Panc1 (cell line): ENCODE data around the gene SHKBP1. TPM values are rescaled to one million over a fixed set of nuclear protein-coding genes. Genes with fewer than 3 reads are reported as not detected.

Source experiments
- ATAC-seq: fragments of 200-7000 bp; cut with Tn5 transposase; 2 replicates; pipeline ENCODE4 v1.9.1; 2020; ENCODE audit warnings: mild to moderate bottlenecking, moderate library complexity
- BruUV-seq: library from RNA; stranded (reverse); fragments of 400-500 nt; replicated peaks from 2 replicates; lab custom pipeline; 2021; lab: Mats Ljungman, UMichigan
- CTCF ChIA-PET: fragments of 300-600 bp; sonication (Branson Sonifier 250); formaldehyde crosslinking; loops from one replicate; lab custom pipeline; 2022; ENCODE audit warnings: antibody characterized with exemption; lab: Charles Lee
- POLR2A ChIA-PET: fragments of 300-600 bp; sonication (Branson Sonifier 250); formaldehyde crosslinking; loops from one replicate; lab custom pipeline; 2022; ENCODE audit warnings: antibody characterized with exemption; lab: Charles Lee
- DNase-seq: peaks from one replicate; pipeline ENCODE4 v3.0.0-alpha.2; 2010; ENCODE audit warnings: low read depth, low spot score
- H3K27ac ChIP-seq: 2 replicates; pipeline ENCODE4 v1.5.1; 2011; ENCODE audit warnings: mild to moderate bottlenecking, low read length, inconsistent platforms
- H3K27me3 ChIP-seq: fragments of 200-500 bp; sonication (Bioruptor generic); 2 replicates; pipeline ENCODE4 v1.6.0; 2014; ENCODE audit warnings: low read length, inconsistent platforms; ENCODE audit not compliant: control insufficient read depth, insufficient read depth
- H3K36me3 ChIP-seq: fragments of 200-500 bp; sonication (Bioruptor generic); 2 replicates; pipeline ENCODE4 v1.5.1; 2014; ENCODE audit warnings: inconsistent platforms, mild to moderate bottlenecking, low read length, moderate library complexity; ENCODE audit not compliant: control insufficient read depth, insufficient read depth
- H3K4me1 ChIP-seq: 2 replicates; pipeline ENCODE4 v1.5.1; 2011; ENCODE audit warnings: inconsistent platforms, mild to moderate bottlenecking, low read length, moderate library complexity; ENCODE audit not compliant: control insufficient read depth, insufficient read depth
- H3K4me3 ChIP-seq, 2 experiments: 2 replicates each; pipeline ENCODE4 v1.5.1; 2011 to 2012; ENCODE audit warnings: low read depth in 2 of 2, low read length in 2 of 2, mild to moderate bottlenecking in 2 of 2, inconsistent platforms in 1 of 2, moderate library complexity in 1 of 2
- H3K9me3 ChIP-seq: fragments of 200-500 bp; sonication (Bioruptor generic); 2 replicates; pipeline ENCODE4 v1.5.1; 2014; ENCODE audit warnings: low read depth, mild to moderate bottlenecking, inconsistent platforms, low read length, moderate library complexity; ENCODE audit not compliant: control insufficient read depth, insufficient read depth
- POLR2AphosphoS5 ChIP-seq: IDR thresholded peaks from 2 replicates; pipeline ENCODE4 v1.6.1; 2012; ENCODE audit warnings: mild to moderate bottlenecking, low read depth, low read length, moderate library complexity
- SIN3A ChIP-seq: IDR thresholded peaks from 2 replicates; pipeline ENCODE4 v1.6.1; 2012; ENCODE audit warnings: low read depth, mild to moderate bottlenecking, low read length, moderate library complexity, borderline replicate concordance; ENCODE audit not compliant: insufficient read depth
- TCF7L2 ChIP-seq: IDR thresholded peaks from 2 replicates; pipeline ENCODE4 v1.6.1; 2011; ENCODE audit warnings: mild to moderate bottlenecking, low read depth, low read length, inconsistent platforms
- in situ Hi-C: cut with HindIII; loops from 2 replicates; pipeline ENCODE4 v1.10.0; 2016; ENCODE audit warnings: low sequenced_read_pairs, low pct_unique_long_range_greater_than_20kb
- intact Hi-C: fragments of 100-400 bp; cut with micrococcal nuclease; formaldehyde crosslinking; loops from one replicate; pipeline ENCODE4 v1.10.0; 2022; ENCODE audit not compliant: unreplicated experiment
- total RNA-seq: library from RNA; stranded (reverse); gene quantifications from one replicate; pipeline ENCODE4 v1.2.1, GENCODE V29; 2021; ENCODE audit not compliant: unreplicated experiment
- TF ChIP-seq, protein P1 (sequence below), 2 experiments: IDR thresholded peaks; 2 replicates each; pipeline ENCODE4 v1.6.1; 2011 to 2012; ENCODE audit warnings: low read depth in 2 of 2, control low read depth in 1 of 2, low read length in 1 of 2, mild to moderate bottlenecking in 1 of 2, moderate library complexity in 1 of 2; ENCODE audit not compliant: insufficient read depth in 1 of 2
- TF ChIP-seq, protein P2 (sequence below): fragments of 450-650 bp; IDR thresholded peaks from 2 replicates; pipeline ENCODE4 v1.5.1; 2017; ENCODE audit warnings: mild to moderate bottlenecking

The SHKBP1 gene
- total RNA-seq, 1 experiment from 2014 or later: 55.9 TPM

GRCh38 chr19:40533508-40533907 is 43.2 kb upstream of the SHKBP1 start:
- Histone ChIP-seq H3K36me3 (no peaks in the 10 kb centered on the region), H3K27me3 (no peaks in the 10 kb centered on the region), H3K4me3 (no peak overlapping the region), H3K9me3 (no peaks in the 10 kb centered on the region), H3K27ac (no peak overlapping the region), H3K4me1 (peaks cover 8% of the 10 kb centered on the region)
- TF ChIP-seq, protein P1, sequence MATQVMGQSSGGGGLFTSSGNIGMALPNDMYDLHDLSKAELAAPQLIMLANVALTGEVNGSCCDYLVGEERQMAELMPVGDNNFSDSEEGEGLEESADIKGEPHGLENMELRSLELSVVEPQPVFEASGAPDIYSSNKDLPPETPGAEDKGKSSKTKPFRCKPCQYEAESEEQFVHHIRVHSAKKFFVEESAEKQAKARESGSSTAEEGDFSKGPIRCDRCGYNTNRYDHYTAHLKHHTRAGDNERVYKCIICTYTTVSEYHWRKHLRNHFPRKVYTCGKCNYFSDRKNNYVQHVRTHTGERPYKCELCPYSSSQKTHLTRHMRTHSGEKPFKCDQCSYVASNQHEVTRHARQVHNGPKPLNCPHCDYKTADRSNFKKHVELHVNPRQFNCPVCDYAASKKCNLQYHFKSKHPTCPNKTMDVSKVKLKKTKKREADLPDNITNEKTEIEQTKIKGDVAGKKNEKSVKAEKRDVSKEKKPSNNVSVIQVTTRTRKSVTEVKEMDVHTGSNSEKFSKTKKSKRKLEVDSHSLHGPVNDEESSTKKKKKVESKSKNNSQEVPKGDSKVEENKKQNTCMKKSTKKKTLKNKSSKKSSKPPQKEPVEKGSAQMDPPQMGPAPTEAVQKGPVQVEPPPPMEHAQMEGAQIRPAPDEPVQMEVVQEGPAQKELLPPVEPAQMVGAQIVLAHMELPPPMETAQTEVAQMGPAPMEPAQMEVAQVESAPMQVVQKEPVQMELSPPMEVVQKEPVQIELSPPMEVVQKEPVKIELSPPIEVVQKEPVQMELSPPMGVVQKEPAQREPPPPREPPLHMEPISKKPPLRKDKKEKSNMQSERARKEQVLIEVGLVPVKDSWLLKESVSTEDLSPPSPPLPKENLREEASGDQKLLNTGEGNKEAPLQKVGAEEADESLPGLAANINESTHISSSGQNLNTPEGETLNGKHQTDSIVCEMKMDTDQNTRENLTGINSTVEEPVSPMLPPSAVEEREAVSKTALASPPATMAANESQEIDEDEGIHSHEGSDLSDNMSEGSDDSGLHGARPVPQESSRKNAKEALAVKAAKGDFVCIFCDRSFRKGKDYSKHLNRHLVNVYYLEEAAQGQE (IDR thresholded peaks at IDR 0.05; ENCODE audit: insufficient read depth in 1 of 2, low read depth in 2 of 2, low read length in 1 of 2): no peak
- TF ChIP-seq, protein P2, sequence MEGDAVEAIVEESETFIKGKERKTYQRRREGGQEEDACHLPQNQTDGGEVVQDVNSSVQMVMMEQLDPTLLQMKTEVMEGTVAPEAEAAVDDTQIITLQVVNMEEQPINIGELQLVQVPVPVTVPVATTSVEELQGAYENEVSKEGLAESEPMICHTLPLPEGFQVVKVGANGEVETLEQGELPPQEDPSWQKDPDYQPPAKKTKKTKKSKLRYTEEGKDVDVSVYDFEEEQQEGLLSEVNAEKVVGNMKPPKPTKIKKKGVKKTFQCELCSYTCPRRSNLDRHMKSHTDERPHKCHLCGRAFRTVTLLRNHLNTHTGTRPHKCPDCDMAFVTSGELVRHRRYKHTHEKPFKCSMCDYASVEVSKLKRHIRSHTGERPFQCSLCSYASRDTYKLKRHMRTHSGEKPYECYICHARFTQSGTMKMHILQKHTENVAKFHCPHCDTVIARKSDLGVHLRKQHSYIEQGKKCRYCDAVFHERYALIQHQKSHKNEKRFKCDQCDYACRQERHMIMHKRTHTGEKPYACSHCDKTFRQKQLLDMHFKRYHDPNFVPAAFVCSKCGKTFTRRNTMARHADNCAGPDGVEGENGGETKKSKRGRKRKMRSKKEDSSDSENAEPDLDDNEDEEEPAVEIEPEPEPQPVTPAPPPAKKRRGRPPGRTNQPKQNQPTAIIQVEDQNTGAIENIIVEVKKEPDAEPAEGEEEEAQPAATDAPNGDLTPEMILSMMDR: peak; percentile 49
- in situ Hi-C loops: no loop called here
- intact Hi-C loops: no loop called here
- no peak for ATAC-seq
- BruUV-seq: no TSS peak
- no peak for DNase-seq
- POLR2A ChIA-PET: no interaction called here
- CTCF ChIA-PET: interaction anchor here (2.0 kb wide), 1 partner anchor 9 kb away, joined by 5 read pairs; no protein-coding TSS in a partner anchor

DNA sequence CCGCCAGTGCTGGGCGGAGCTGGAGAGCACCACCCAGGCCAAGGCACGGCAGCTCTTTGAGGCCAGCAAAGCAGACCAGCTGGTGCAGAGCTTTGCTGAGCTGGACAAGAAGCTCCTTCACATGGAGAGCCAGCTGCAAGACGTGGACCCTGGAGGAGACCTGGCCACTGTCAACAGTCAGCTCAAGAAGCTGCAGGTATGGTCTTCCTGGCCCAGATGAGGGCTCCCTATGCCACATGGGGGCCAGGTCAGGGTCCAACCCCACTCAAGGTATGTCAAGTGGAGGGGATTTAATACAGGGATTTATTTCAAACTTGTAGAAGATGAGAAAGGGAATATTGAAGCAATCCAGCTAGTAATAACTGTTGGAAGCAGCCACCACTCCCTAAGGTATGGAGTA is 42.5 kb upstream of the SHKBP1 start:
- intact Hi-C loops: no loop called here
- no peaks in the 10 kb centered on the region for H3K27me3 ChIP-seq
- POLR2A ChIA-PET: no interaction called here
- no peak overlapping the region for H3K27ac ChIP-seq
- H3K9me3 ChIP-seq: no peaks in the 10 kb centered on the region
- ATAC-seq (no peak), DNase-seq (no peak)
- no TSS peak for BruUV-seq
- H3K36me3 ChIP-seq: no peaks in the 10 kb centered on the region
- TF ChIP-seq POLR2AphosphoS5: no peak
- no peak for TF ChIP-seq SIN3A
- TF ChIP-seq, protein P1 (IDR thresholded peaks at IDR 0.05; ENCODE audit: insufficient read depth in 1 of 2, low read depth in 2 of 2, low read length in 1 of 2): no peak
- TF ChIP-seq TCF7L2: no peak
- TF ChIP-seq, protein P2: no peak
- H3K4me1 ChIP-seq: peaks cover 8% of the 10 kb centered on the region
- CTCF ChIA-PET: interaction anchor here (0.7 kb wide), 1 partner anchor 70 kb away, joined by 3 read pairs; no protein-coding TSS in a partner anchor
- no peak overlapping the region for H3K4me3 ChIP-seq
- in situ Hi-C loops: no loop called here
